Measurements from ENCODE around the gene VKORC1L1.

VKORC1L1 gene

DNA sequence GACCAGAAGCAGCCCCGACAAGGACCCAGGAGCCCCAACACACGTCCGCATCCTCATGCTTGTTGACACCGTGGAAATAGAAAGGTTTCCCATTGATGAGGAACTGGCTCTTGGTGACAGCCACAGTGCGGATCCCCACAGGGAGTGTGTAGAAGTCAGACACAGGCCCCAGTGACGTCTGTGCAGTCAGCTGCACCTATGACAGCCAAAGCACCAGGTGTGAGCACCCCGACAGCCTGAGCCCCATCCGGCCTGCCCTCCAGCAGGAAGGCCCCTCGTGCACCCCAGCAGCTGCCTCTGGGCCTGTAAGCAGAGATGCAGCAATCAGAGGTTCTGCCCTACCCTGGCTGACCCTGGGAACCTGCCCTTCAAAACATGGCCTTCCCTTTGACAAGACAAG lies 102.0 kb downstream of the VKORC1L1 start:
- Histone ChIP-seq H3K4me3 (ENCODE audit: low read length) (no peak overlapping the region), H3K36me3 (replicated peaks; ENCODE audit: insufficient read depth, low read length) (0 out of 2 replicates have a peak, but pooled peaks cover 4% of the 10 kb centered on the region), H3F3A (ENCODE audit: insufficient read depth, low read length) (no peaks in the 10 kb centered on the region)

GRCh38 chr7:65975814-65976445 lies 103.1 kb downstream of the VKORC1L1 start:
- Histone ChIP-seq H3K4me2 (ENCODE audit: low read depth, low read length) (no peak overlapping the region), H3K9me2 (replicated peaks; ENCODE audit: insufficient read depth, low read length) (no peaks in the 10 kb centered on the region), H3K4me3 (ENCODE audit: low read length) (no peak overlapping the region), H3K79me2 (ENCODE audit: low read length) (peaks cover 26% of the 10 kb centered on the region), H3K4me1 (ENCODE audit: low read length) (no peaks in the 10 kb centered on the region), H4K20me1 (ENCODE audit: insufficient read depth, low read length) (peaks cover 4% of the 10 kb centered on the region; the same call in 1 of the 2 replicates), H3K27me3 (replicated peaks; ENCODE audit: insufficient read depth, low read length) (no peaks in the 10 kb centered on the region), H3K27ac (ENCODE audit: low read length) (no peak overlapping the region), H3K9me3 (replicated peaks; ENCODE audit: insufficient read depth, low read length) (no peaks in the 10 kb centered on the region), H3F3A (ENCODE audit: insufficient read depth, low read length) (no peaks in the 10 kb centered on the region), H3K36me3 (replicated peaks; ENCODE audit: insufficient read depth, low read length) (0 out of 2 replicates have a peak, but pooled peaks cover 4% of the 10 kb centered on the region), H2AFZ (ENCODE audit: low read length) (no peak overlapping the region), H3K9ac (ENCODE audit: low read length) (no peak overlapping the region)
- TF ChIP-seq EZH2 (optimal IDR thresholded peaks at IDR 0.05; ENCODE audit: low read depth, low read length) (no peak), CTCF (IDR thresholded peaks at IDR 0.05; ENCODE audit: low read length) (no peak), EZH2phosphoT487 (IDR thresholded peaks at IDR 0.05; ENCODE audit: low read length) (no peak)
- no peak for DNase-seq

More for the DNA sequence above, 102.0 kb downstream of the VKORC1L1 start:
- peaks cover 16% of the 10 kb centered on the region for H3K79me2 ChIP-seq (ENCODE audit: low read length)
- H4K20me1 ChIP-seq (ENCODE audit: insufficient read depth, low read length), result no peaks in the 10 kb centered on the region
- H3K9me2 ChIP-seq (replicated peaks; ENCODE audit: insufficient read depth, low read length), result no peaks in the 10 kb centered on the region
- H3K9me3 ChIP-seq (replicated peaks; ENCODE audit: insufficient read depth, low read length), result no peaks in the 10 kb centered on the region
- no peak for TF ChIP-seq CTCF (IDR thresholded peaks at IDR 0.05; ENCODE audit: low read length)
- TF ChIP-seq EZH2 (optimal IDR thresholded peaks at IDR 0.05; ENCODE audit: low read depth, low read length), result no peak
- no peak for TF ChIP-seq EZH2phosphoT487 (IDR thresholded peaks at IDR 0.05; ENCODE audit: low read length)
- DNase-seq, result no peak
- no peak overlapping the region for H3K4me2 ChIP-seq (ENCODE audit: low read depth, low read length)
- no peaks in the 10 kb centered on the region for H3K27me3 ChIP-seq (replicated peaks; ENCODE audit: insufficient read depth, low read length)
- no peak overlapping the region for H3K27ac ChIP-seq (ENCODE audit: low read length)
- no peak overlapping the region for H2AFZ ChIP-seq (ENCODE audit: low read length)
- no peaks in the 10 kb centered on the region for H3K4me1 ChIP-seq (ENCODE audit: low read length)
- H3K9ac ChIP-seq (ENCODE audit: low read length), result no peak overlapping the region

GRCh38 chr7:65976659-65977196 lies 103.9 kb downstream of the VKORC1L1 start:
- H4K20me1 ChIP-seq (ENCODE audit: insufficient read depth, low read length), result peaks cover 4% of the 10 kb centered on the region; the same call in 1 of the 2 replicates
- H3K27ac ChIP-seq (ENCODE audit: low read length), result no peak overlapping the region
- no peaks in the 10 kb centered on the region for H3K9me3 ChIP-seq (replicated peaks; ENCODE audit: insufficient read depth, low read length)
- H3K27me3 ChIP-seq (replicated peaks; ENCODE audit: insufficient read depth, low read length), result no peaks in the 10 kb centered on the region
- H3K4me3 ChIP-seq (ENCODE audit: low read length), result no peak overlapping the region
- no peaks in the 10 kb centered on the region for H3K4me1 ChIP-seq (ENCODE audit: low read length)
- 0 out of 2 replicates have a peak, but pooled peaks cover 4% of the 10 kb centered on the region for H3K36me3 ChIP-seq (replicated peaks; ENCODE audit: insufficient read depth, low read length)
- no peak overlapping the region for H3K4me2 ChIP-seq (ENCODE audit: low read depth, low read length)
- DNase-seq, result no peak
- peaks cover 34% of the 10 kb centered on the region for H3K79me2 ChIP-seq (ENCODE audit: low read length)
- no peak overlapping the region for H3K9ac ChIP-seq (ENCODE audit: low read length)
- H3F3A ChIP-seq (ENCODE audit: insufficient read depth, low read length), result no peaks in the 10 kb centered on the region
- H2AFZ ChIP-seq (ENCODE audit: low read length), result no peak overlapping the region
- TF ChIP-seq CTCF (IDR thresholded peaks at IDR 0.05; ENCODE audit: low read length), result no peak
- TF ChIP-seq EZH2phosphoT487 (IDR thresholded peaks at IDR 0.05; ENCODE audit: low read length), result no peak
- TF ChIP-seq EZH2 (optimal IDR thresholded peaks at IDR 0.05; ENCODE audit: low read depth, low read length), result no peak
- H3K9me2 ChIP-seq (replicated peaks; ENCODE audit: insufficient read depth, low read length), result no peaks in the 10 kb centered on the region

Data from MM.1S (cell line).